B cell (primary cell): ENCODE measurements around the gene TNIK.

Experiments used
- CTCF ChIP-seq: fragments of 200-600 bp; IDR thresholded peaks from one replicate; pipeline ENCODE4 v1.8.0; 2022; ENCODE audit warnings: antibody characterized with exemption, mild to moderate bottlenecking
- EZH2 ChIP-seq: IDR thresholded peaks from 2 replicates; pipeline ENCODE4 v1.6.1; 2012; ENCODE audit warnings: borderline replicate concordance, low read depth, mild to moderate bottlenecking, moderate library complexity, low read length; ENCODE audit not compliant: insufficient read depth, poor library complexity, severe bottlenecking

DNA sequence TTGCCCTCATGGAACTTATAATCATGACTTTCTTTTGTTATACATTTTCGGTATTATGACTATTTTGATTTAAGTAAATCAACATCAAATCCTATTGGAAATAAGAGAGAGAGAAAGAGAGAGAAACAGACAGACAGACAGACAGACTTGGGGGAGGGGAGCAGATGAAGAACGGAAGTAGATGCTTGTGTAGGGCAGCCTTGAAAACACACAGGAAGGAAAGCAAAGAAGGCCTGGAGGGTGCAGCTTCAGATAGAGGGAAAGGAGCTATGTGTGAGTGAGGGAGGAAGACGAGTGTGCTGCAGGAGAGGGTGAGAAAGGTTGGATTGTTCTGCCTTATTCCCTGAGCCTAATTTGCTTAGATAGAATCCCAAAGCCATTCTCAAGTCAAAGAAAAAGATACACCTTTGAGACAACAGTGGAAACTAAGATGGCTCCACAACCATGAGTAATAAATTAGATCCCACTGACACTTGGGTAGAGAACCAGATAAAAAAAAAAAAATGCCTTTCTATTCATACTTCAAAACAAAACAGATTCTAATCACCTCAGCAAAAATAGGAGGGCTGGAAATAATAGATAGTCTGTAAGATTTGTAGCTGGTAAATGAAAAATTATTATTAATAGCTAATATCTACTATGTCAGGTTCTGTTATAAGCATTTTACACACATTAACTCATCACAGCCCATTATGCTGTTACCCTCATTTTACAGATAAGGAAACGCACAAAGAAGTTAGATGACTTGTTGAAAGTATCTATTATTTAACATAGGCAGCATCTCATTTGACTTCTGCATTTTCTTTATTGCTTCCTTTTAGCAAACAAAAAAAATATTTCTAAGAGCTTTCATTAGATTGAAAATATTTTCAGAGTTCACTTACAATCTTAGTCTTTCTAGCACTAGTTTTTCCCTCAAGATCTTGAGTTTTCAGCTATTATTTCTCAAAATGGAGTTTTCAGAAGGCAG is 214.1 kb downstream of the TNIK start:
- TF ChIP-seq CTCF (no peak), EZH2 (no peak)
